ENCODE results near the gene PTPRQ. TPM values are rescaled to one million over a fixed set of nuclear protein-coding genes. Genes with fewer than 3 reads are reported as not detected.

The PTPRQ gene
- total RNA-seq, 1 donor from 2014 or later = not detected

DNA sequence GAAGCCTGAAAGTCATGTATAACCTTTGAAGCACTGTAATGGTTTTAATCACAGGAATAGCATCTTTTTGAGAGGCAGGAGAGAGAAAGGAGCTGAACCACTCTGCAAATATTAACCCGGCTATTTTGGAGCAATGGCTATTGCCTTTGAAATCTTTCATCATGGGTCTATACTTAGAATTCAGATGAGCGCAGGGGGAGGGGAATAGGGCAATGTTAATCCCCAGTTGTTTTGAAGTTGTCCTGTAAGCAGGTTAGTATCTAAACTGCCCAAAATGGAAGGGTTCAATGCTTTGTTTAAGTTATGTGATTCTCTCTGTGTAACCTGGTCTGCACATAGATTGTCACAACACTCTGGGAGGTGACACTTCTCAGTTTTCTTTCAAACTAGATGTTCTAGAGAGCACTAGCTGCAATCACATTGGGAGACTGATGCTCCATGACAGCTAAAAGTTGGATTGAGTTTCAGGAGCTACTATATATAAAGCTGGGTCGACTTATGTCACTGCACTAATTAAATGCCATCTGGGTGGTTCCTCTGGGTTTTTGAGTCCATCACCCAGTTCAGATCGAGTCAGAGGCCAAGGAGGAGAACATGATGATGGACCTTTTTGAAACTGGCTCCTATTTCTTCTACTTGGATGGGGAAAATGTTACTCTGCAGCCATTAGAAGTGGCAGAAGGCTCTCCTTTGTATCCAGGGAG lies 263.2 kb downstream of the PTPRQ start, which contains the start of gene MYF6:
MYF6 (plus strand) TSS at position 509 of the 704 bp plus-strand sequence; CDS start at position 595, 86 bp downstream.
- DNase-seq (ENCODE audit: low read depth) = no peak
- peak within 1 kb of the TSS; percentile 33 for H3K4me3 ChIP-seq (ENCODE audit: low read depth, low read length)
- TF ChIP-seq, protein P1, sequence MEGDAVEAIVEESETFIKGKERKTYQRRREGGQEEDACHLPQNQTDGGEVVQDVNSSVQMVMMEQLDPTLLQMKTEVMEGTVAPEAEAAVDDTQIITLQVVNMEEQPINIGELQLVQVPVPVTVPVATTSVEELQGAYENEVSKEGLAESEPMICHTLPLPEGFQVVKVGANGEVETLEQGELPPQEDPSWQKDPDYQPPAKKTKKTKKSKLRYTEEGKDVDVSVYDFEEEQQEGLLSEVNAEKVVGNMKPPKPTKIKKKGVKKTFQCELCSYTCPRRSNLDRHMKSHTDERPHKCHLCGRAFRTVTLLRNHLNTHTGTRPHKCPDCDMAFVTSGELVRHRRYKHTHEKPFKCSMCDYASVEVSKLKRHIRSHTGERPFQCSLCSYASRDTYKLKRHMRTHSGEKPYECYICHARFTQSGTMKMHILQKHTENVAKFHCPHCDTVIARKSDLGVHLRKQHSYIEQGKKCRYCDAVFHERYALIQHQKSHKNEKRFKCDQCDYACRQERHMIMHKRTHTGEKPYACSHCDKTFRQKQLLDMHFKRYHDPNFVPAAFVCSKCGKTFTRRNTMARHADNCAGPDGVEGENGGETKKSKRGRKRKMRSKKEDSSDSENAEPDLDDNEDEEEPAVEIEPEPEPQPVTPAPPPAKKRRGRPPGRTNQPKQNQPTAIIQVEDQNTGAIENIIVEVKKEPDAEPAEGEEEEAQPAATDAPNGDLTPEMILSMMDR (conservative IDR thresholded peaks at IDR 0.05; ENCODE audit: low read depth, low read length) = no peak

DNA sequence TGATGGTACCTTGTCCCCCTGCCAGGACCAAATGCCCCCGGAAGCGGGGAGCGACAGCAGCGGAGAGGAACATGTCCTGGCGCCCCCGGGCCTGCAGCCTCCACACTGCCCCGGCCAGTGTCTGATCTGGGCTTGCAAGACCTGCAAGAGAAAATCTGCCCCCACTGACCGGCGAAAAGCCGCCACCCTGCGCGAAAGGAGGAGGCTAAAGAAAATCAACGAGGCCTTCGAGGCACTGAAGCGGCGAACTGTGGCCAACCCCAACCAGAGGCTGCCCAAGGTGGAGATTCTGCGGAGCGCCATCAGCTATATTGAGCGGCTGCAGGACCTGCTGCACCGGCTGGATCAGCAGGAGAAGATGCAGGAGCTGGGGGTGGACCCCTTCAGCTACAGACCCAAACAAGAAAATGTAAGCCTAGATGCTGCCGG lies 263.8 kb downstream of the PTPRQ start:
- H3K4me3 ChIP-seq (ENCODE audit: low read depth, low read length) = no peak overlapping the region
- TF ChIP-seq, protein P1 (conservative IDR thresholded peaks at IDR 0.05; ENCODE audit: low read depth, low read length) = no peak

DNA sequence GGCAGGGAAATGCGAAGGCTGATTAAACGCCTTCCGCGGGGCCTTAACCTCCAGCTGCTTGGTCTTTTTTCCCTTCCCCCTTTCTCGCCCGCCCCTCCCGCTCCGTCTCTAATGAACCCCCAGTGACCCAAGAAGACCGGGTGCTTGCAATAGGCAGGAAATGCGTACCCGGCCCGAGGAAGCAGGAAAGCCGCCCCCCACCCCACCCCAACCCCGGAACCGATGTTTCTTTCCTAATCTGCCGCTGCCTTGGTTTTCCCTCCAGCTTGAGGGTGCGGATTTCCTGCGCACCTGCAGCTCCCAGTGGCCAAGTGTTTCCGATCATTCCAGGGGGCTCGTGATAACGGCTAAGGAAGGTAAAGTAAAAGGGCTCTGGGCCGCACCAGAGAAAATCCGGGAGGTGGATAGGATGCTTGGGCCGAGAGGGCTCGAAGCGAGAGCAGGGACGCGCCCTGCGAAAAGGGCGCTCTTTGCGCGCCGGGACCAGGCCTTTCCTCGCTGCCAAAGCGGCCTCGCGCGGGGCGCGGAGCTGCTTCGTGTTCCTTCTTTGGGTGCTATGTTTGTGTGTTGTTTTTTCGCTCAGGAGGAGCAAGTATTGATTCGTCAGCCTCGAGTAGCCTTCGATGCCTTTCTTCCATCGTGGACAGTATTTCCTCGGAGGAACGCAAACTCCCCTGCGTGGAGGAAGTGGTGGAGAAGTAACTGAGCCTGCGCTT lies 264.4 kb downstream of the PTPRQ start:
- H3K4me3 ChIP-seq (ENCODE audit: low read depth, low read length) = peak overlapping the region; percentile 33
- TF ChIP-seq, protein P1 (conservative IDR thresholded peaks at IDR 0.05; ENCODE audit: low read depth, low read length) = no peak
- no peak for DNase-seq (ENCODE audit: low read depth)

More for the DNA sequence above, 263.8 kb downstream of the PTPRQ start:
- DNase-seq (ENCODE audit: low read depth) = no peak

DNA sequence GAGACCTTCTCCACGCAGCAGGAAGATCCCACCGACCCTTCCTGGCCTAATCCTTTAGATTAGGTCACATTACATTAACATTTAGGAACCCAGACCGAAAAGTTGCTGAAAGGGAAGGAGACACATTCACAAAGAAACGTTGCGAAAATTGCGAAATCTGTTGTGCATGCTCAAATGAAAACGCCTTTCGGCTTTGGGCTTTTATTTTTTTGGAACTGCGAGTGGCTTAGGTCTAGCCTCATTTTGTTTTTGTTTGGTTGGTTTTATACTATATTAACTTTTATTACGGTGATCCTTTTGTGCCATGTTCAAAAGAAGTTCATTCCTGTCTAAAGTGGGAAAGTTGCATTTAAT lies 264.9 kb downstream of the PTPRQ start:
- no peak for DNase-seq (ENCODE audit: low read depth)
- peak overlapping the region; percentile 33 for H3K4me3 ChIP-seq (ENCODE audit: low read depth, low read length)
- TF ChIP-seq, protein P1 (conservative IDR thresholded peaks at IDR 0.05; ENCODE audit: low read depth, low read length) = no peak

DNA sequence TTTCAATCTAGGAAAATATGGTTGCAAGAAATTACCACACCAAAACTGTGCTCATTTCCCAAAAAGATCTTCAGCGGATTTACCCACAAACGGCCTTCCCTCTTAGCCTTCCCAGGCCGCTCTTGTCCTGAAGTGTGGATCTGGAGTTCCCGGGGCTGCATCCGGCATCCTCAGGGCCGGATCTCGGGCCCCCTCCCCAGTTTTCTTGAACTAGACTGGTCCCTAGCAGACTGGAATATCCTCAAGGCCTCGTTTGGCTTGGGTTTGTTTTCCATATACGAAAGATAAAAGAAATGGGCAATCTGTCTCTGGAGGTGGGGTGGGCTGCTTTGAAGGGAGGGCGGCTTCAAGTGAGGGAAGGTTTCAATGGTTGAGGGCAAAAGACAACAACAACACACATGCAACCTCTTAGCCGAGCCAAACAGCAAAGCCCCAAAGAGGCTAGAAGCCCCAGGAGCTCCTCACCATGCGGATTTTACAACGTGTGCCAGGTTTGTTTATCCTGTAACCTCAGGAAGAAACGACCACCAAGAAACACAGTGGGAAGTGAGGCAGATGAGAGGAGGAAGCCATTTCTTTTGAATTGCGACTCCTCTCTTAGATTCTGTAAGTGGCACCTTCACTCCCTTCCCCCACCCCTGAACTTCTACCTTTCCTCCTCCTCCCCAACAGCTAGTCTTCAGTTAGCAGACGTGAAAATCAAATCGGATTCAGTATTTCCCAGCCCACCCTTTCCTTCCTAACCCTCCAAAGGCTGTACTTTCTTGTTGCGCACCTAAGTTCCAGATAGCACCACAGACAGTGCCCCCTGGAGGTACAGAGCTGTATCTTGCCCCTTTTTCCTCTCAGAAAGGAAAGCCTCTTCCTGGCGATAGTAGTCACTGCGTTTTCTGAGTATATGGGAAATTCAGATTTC lies 266.0 kb downstream of the PTPRQ start:
- no peak for DNase-seq (ENCODE audit: low read depth)
- TF ChIP-seq, protein P1 (conservative IDR thresholded peaks at IDR 0.05; ENCODE audit: low read depth, low read length) = peak; percentile 80
- no peak overlapping the region for H3K4me3 ChIP-seq (ENCODE audit: low read depth, low read length)

DNA sequence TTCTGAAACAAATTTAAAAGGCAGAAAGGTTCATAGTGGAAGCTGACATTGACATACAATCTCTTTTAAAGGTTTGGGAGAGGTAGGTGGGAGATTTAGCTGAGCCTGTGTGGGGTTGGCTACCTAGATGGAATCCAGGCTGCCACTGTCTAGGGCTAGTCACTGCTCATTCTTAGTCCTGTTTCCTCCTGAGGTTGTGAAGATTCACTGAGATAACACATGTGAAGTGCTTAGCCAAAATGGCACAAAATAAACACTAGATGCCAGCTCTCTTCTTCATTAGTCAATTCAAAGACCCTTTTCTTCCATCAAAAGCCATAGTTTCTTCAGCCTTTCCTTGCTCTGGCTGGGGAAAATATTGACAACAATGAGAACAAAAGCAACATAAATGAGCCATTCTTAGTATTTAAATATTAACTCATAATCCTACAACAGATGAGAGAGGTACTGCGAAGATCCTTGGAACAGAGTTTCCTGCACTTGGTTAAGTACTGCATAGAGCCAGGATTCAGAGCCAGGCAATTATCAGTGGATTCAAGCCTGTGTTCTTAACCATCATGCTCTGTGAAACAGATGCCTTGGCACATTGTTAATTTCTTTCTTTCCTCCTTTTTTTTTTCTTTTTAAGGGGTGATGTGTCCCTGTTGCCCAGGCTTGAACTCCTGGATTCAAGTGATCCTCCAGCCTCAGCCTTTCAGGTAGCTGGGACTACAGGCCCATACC lies 266.9 kb downstream of the PTPRQ start:
- H3K4me3 ChIP-seq (ENCODE audit: low read depth, low read length) = no peak overlapping the region
- TF ChIP-seq, protein P1 (conservative IDR thresholded peaks at IDR 0.05; ENCODE audit: low read depth, low read length) = no peak
- no peak for DNase-seq (ENCODE audit: low read depth)
